Cerebellar cortex (tissue), 1 donor: Measurements from ENCODE around the gene DDX25.

Experiments used
- DNase-seq: peaks from one replicate; pipeline ENCODE4 v3.0.0-alpha.2; 2015; ENCODE audit warnings: low spot score

Gene DDX25

DNA sequence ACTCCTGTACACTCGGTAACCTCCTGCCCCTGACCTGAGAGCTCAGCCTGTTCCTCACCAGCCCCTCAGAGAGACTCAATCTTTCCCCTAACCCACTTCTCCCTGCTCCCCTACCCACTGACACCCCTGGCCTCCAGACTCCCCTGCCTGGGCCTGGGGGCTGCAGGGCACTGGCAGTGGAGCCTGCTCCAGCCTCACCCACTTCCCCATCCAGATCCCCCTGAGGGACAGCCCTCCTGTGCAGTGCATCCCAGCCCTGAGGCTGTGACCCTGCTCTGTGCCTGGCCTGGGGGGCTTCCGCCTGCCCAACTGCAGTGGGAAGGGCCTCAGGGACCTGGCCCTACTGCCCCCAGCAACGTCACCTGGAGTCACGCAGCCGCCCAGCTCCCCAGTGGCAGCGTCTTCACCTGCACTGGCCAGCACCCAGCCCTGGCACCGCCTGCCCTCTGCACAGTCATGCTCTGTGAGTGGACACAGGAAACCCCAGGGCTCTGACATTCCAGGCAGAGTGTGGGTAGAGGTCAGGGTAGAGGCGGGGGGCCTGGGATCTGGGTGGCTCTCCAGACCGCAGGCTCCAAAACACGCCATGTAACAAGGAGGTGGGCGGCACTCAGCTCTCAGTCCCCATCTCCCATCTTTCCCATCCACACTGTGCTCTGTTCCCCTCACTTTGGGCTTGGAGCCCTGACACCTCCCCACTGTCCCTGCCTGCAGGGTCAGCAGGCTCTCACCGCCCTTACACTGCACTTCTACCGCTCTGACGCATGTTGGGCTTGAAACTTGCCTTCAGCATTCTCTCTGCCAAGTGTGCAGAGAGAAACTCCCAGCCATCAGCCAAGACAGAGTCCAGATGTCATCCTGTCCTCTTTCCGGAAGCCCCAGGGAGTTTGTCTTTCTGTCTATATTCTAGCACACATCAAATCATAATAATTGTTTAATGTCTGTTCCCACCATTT lies 46.7 kb downstream of the DDX25 start:
- DNase-seq = peak; percentile 23

DNA sequence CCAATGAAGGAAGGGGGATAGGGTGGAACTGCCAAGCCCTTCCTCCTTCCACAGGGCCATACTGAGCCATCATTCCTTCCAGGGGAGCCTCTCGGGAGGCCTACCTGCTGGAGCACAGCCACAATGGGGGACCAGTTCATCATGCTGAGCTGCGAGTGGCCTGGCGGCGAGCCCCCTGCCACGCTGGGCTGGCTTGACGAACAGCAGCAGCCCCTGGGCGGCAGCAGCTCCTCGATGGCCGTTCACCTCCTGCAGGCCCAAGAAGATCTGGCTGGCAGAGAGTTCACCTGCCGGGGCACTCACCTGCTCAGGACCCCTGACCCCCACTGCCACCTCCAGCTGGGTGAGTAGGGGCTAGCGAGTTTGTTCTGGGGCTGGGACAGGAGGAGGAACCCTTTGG lies 47.4 kb downstream of the DDX25 start:
- no peak for DNase-seq

DNA sequence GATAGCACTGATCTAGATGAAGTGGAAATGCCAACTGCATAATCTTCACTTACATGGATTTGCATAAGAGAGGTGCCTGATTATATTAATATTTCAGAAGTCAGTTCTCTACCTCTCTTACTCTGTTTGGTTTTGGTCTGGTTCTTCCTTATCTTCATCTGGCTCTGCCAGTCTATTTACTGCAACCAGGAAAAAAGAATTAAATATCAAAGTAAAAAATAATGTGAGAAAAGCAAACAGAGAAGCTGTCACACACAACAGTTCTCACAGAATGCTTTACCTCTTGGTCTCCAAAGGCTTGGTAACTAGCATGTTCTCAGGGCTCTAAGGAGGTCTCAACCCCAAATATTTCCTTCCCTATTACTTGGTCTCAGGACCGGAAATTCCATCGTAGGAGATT lies 48.3 kb downstream of the DDX25 start:
- DNase-seq = peak; percentile 22

DNA sequence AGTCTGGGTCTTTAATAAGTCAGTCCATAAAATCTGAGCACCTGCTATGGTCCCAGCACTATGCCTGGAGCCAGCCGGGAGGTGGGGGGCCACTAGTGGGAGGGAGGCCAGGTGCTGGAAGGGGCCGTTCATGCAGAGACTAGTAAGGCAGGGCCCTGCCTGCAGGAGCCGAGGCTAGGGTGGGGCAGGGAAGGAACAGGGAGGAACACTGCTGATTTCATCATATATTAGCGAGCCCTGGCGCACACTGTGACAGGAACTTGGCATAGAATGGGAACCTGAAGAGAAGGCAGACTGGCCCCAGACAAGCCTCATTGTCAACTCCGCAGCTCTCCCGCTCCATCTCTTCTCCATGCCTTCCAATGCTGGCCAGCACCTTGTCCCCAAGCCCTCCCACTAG lies 48.7 kb downstream of the DDX25 start:
- peak; percentile 92 for DNase-seq

DNA sequence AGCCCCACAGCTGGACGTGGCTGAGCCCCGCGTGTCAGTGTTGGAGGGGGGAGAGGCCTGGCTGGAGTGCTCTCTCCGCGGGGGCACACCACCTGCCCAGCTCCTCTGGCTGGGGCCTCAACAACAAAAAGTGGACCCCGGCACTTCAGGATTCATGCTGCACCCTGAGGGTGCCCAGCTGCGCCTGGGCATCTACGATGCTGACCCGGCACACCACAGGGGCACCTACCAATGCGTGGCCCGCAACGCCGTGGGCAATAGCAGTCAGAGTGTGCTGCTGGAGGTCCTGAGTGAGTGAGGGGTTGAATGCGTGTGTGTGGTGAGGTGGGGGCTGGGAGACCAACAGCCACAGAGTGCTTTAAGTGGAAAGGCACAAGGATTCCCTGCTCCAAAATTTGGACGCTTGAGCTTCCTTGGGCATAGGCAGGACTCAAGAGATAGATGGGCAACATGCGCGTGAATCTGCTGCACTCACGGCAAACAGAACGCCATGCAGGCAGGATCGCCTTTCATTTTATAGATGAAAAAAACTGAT lies 49.2 kb downstream of the DDX25 start:
- DNase-seq = no peak

DNA sequence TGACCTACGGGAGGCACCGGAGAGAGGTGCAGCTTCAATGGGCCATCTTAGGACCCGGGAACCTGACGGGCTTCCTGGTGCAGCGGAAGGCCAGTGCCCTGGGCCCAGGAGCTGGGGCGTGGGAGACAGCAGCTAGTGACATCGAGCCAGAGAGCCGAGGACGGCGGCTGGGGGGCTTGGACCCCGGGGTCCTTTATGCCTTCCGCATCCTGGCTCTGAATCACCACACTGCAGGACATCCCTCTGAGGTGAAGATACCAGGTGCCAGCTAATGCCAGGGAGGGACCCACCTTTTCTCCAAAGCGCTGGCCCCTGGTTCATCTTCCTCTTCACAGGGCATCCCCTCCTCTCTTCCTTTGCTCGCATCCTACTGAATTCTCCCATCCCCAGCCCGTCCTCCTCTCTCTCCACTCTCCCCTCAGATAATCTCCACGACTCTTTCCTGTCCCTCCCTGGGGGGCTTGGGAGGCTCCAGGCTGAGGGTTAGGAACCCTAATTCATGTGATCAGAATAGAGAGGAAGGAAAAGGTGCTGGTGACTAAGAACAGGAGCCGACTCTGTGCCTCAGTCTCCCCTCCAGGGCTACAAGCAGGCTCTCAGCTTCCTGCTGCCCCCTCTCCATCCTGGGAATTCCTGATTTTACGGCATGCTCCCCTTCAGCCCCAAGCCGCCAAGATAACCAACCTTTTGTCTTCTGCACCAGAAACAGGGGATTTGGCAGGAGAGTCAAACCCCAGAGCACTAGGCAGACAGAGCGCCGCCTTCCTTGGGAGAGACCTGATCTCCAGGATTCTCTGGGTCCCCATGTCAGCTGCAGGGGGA lies 50.0 kb downstream of the DDX25 start:
- DNase-seq = no peak

DNA sequence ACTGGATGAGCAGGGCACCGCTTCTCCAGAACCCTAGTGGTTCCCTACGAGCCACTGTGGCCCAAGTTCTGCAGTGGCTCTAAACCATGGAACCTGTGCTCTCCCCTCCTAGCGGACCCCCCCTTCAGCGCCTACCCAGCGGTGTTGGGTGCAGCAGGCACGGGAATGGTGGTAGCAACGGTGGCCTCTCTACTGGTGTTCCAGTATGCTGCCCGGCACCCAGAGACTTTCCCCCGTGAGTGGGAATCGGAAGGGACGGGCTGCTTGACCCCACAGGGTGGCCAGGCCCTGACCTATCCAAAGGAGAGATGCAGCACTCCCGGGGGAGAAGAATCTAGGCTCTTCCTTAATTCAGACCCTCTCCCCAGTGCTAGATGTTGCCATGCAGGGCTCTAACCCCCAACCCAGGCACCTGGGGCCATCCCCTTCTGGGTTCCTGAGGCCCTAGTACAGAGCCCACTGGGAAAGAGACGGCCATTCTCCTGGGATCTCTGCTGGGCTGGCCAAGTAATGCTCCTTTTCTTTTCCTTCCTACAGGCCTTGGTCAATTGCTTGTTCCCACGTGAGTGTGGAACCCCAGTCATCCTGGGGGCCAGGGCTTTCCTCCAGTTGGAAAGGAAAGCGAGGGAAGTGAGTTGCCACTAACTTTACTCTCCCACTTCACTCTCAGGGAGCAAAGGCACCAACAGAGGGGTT lies 50.8 kb downstream of the DDX25 start:
- no peak for DNase-seq

DNA sequence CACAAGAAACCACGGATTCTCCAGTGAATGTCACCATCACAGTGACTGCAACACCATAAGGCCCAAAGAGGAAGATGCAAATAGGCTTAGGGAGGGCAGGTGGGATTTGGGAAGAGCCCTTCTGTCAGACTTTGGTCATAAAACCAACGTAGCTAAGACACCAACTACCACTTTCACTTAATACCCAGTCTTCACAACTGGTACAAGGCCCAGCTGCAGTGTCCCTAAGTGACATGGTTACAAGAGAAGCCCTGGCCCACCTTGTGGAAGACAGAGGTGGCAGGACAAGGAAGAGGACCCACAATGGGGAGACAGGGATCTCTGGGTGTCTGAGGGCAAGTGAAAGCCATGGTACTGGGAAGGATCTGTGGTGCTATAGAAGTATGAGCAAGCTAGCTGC lies 51.5 kb downstream of the DDX25 start:
- no peak for DNase-seq

DNA sequence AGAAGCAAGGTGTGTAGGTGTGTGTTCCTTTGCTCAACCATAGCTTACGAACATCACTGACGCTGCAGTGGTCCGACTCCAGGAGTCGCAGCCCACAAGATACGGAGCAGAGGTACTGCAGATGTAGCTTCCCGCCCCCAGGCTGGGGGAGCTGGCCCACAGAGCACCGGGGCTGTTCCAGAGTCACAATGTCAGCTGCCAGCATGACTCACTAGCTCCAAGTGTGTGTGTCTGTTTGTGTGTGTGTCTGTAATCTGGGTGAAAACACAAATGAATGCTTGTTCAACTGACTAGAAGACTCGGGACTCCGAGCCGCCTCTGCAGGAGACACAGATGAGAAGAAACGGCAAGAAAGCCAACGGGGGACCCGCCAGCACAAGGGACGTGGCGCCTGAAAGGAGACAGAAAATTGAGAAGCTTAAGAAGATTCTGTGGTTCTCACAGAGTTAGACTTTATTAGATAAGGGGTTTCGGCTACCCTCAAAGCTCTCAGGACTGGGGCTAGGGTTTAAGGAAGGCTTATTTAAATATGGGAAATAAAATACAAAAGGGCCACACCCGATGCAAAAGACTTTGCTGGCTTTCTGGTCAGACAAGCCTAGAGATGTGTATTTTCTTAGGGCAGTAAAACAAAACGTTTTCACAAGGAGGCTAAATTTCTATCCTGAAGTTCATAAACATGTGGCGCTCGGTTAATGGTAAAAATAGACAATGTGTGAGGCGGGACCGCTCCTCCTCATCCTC lies 52.3 kb downstream of the DDX25 start:
- no peak for DNase-seq

DNA sequence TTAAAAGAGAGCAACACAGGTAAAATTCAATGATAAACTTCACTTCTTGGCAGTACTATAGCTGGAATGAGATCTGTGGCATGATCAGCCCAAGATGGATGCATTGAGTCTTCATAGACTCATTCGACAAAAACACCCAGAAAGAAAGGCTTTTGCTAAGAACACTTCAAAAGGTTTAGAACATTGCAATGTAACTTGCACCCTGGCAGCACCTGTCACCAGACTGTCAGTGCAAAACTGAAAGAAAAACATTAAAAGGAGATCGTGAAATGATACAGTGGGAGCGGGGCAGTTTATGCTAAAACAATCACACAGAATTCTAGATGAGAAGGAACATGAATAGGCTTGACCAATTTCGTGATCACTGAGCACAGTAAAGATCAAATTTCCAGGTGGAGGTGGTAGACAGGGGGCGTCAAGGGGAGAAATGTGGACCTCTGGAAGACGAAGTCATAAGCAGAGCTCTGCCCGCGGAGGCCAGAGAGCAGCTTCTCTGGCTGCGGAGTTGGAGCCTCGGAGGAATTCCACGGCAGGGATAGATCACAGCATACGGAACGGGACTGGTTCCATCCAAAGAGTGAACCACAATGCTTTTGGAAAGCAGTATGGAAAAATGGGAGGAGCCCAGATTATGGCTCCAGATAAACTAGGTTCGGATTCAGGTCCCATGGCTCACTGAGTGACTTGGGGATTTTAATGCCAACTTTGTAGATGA lies 53.5 kb downstream of the DDX25 start:
- no peak for DNase-seq

DNA sequence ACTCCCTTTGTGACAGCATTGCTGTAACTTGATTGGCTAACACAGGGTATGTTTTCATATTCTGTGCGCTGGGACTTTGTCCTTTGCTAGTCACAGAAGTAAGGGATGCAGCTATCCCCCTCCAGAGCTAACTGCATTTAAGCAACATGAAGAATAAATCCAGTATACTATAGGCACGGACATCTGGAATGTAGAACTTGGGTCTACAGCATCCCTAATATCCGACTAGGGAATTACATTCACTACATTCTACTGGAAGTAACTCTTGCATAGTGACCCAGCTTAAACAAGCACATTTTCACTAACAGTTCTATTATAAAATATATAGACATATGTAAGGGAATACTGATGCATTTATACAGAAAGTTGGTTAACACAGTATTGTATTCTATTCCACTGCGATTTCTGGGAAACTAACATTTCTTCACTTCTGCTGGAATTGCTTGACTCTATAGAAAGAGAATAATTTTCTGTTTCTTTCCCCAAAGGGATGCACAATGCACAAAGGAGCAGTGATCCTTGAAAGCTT lies 54.6 kb downstream of the DDX25 start:
- no peak for DNase-seq

DNA sequence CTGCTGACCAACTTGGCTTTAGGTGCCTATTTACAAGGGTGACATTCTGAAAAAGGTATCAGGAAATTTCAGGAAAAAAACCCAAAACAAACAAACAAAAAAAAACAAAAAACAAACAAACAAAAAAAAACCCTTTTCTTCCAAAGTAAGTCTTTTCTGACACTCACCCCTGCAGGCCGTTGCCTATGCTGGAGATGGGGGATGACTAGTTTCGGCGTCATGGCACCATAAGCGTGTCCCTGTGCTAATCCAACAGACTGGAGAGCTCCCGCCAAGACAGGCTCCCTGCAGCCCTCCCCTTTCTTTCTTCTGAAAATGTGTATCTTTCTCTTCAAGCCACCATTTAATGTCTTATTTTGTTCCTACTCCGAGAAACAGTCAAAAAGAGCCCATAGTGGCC lies 55.2 kb downstream of the DDX25 start:
- no peak for DNase-seq

DNA sequence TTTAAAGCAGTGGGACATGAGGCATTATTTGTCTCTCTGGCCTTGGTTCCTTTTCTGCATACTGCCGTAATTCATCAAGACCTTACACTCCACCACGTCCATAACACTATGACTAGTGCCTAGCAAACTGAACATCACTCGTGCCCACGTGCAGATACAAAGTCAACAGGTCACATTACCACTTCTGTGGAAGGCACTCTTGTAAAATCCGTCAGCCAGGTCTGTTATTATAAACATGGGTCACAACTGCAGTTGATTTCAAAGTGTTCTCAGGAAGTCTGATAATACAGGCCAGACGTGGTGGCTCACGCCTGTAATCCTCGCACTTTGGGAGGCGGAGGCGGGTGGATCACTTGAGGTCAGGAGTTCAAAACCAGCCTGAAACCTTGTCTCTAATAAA lies 55.6 kb downstream of the DDX25 start:
- DNase-seq = no peak

DNA sequence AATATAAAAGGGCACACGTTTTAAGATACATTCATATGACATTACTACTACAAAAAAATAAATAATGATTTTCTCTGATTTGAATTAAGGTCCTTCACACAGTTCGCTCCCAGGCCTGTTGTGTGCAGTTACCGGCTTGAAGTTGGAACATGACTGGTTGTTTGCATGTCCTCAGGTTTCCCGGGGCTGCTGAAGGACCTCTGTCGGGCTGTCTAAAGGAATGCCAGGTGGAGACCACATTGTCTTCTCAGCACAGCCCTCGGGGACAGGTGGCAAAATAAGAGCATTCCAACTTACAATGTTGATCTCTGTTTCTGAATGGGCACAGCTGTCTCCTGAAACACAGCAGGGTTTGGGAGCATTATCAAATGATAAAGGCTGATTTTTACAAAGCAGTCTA lies 56.5 kb downstream of the DDX25 start:
- no peak for DNase-seq

DNA sequence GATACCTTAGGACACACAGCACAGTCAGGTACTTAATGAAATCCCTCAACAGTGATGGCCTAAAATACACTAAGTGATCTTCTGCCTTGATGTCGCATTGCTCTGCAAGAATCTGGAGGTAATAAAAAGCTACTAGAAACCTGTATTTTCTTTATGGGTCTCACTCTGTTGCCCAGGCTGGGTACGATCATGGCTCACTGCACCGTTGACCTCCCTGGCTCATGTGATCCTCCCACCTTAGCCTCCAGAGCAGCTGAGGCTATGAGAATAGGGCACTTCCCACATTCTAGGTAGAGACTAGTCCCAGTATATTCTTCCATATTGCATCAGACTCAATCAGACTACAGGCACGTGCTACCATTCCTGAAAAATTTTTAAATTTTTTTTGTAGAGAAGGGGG lies 63.2 kb downstream of the DDX25 start:
- DNase-seq = no peak

DNA sequence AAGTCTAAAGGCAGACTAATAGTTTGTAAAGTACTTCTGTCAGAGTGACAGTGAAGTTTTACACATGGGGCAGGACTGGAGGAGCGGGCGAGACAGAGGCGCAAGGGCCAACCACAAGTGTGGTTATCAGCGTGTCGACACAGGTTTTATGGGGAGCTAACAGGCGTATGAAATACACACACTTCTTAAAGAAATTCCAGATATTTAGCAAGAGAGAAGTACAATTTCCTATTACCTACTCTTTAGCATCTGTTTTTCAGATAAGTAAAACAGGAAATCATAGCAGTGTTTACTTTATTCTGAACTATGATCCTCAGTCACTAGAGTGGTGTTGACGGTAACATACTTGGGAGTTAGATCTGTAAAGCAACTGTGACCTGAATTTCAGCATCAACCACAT lies 64.0 kb downstream of the DDX25 start:
- no peak for DNase-seq

DNA sequence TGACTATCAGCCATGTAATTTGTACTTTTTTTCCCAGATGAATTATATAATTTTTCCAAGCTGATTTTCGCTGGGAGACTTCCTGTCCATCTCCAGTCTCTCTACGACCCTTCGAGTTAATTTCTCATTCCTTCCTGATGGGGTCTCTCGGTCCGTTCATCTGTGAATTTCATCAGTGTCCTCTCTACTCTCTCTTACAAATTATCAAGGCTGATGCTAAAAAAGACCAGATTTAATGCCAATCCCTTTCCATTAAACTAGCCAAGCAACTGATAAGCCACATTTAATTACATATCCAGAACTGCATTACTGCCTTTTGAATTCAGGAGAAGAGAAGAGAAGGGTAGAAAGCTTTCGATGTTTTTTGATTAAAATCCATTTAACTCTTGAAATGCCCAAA lies 67.3 kb downstream of the DDX25 start:
- DNase-seq = no peak

DNA sequence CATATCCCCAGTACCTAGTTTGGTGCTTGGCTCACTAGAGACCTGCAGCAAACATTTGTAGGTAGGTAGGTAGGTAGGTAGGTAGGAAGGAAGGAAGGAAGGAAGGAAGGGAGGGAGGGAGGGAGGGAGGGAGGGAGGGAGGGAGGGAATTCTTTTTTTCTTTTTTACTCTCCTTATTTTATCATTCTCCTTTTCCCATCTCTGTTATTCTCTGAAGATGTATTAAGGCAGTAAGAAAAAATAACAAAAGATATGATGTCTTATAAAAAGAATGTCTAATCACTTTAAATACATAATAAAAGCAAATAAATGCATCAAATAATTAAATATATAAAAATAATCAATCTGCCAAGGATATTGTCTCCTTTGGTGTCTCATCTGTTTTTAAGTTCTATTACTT lies 70.0 kb downstream of the DDX25 start:
- DNase-seq = no peak

DNA sequence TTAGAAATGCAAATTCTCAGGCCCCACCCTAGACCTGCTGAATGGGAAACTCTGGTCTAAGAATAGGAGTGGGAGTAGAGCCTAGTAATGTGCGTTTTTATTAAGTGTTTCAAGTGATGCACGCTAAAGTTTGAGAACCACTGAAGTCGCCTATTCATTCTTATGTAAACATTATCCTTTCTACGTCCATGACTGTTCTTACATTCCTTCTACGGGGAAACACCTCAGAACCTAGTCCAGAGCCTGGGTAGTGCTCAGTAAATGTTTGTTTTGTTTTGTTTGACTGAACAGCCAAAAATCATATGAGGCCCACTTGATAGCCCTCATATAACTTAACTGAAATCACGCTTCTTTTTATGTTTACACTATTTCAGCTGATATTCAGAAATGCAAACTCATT lies 71.3 kb downstream of the DDX25 start:
- no peak for DNase-seq

DNA sequence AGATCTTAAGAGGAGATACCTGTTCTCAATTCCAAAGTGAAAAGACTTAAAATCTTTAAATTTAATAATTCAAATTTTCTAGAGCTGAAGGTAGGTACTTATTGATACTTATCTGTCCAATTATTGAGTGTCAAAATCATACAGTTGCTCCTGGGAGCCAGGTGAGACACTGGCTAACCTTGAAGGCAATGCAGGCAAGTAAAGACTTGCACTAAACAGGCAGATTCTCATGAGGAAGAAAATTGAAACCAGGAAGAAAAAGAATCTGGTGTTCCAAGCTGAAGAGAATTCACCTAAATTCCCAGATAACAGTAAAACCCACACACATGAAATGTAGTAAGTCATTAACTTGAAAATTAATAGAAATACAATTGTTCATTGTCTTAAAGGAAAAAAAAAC lies 71.8 kb downstream of the DDX25 start:
- no peak for DNase-seq

DNA sequence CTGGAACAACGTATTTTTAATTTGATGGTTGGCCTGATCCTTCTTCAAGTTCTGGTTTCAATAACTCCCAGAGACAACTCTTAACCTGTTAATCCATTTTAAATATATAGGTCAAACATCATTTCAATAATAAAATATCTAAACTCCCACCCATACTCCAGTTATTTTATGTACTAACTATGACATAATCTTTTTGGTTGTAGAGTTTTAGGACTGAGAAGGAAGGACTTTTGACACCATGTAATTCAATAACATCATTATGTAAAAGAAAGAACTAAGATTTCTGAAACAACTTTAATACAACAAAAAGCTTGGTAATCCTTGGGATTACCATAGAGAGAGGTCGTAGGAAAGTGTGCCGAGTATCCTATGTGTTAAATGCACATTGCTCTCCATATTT lies 73.0 kb downstream of the DDX25 start:
- no peak for DNase-seq
